Stimulated activated CD8-positive, alpha-beta memory T cell treated with anti-CD3 and anti-CD28 coated beads, Interleukin-15, amount 100 ng/mL, for 4 hours (primary cell): Measurements from ENCODE around the gene MACF1.

Experiments used
- DNase-seq, 2 donors: peaks; one replicate each; pipeline ENCODE4 v3.0.0-alpha.2; 2020; ENCODE audit warnings: low read depth in 2 of 2

MACF1 gene

GRCh38 chr1:39214714-39214997 is 10.2 kb downstream of the MACF1 start:
- no peak for DNase-seq

DNA sequence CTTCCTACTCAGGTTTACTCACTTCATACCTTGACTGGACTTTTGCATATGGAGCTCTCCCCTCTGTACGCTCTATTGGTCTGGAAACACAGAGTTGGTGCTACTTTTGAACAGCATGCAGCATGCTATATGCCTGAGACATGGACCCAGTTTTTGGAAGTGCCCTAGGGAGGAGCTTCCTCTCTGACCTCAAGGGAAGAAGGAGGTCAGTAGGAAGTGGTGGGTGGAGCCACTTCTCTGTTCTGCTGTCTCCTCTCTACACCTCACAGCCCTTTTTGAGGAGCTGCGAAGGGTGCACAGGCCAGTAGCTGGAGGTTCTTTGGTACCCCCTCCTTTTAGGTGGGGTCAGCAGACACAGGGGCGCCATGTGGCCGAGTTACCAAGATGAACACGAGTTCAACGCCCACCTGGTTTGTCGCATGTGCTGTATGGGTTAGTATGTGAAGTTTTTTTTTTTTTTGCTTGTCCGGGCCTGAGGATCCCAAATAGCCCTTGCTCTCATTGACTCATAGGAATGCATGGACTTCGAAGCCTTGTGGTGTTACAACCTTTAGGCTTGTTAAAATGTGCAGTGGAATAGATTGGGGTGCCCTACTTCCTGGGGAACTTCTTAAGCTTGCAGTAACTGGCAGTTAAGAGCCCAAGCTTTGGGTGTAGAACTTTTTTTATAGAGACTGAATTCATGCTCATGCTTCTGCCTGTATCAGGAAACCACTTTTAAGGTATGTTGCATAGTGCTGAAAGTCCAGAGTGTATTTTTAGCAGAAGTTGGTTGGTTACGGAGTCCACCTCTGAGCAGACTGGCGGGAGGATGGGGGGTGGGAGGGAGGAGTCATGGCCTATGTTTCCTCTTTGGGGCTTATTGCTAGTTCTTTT is 10.7 kb downstream of the MACF1 start:
- no peak for DNase-seq

DNA sequence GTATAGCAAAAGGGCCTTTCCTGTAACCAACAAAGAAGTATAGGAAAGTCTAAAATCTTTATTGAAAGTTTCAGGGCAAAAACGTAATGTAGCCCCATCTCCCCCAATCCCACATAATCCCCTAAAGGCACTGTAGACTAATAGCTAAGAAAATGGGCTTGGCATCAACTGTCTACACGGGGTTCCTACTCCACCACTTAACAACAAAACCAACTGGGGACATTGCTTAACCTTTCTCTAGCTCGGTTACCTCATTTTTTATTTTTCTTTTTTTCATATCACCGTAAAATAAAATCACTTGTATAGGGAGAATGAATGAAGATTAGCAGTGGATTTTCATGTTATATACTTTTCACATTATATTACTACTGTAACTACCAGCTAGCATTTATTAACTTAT is 12.3 kb downstream of the MACF1 start:
- no peak for DNase-seq

GRCh38 chr1:39220891-39221870 is 16.7 kb downstream of the MACF1 start:
- DNase-seq, result no peak

DNA sequence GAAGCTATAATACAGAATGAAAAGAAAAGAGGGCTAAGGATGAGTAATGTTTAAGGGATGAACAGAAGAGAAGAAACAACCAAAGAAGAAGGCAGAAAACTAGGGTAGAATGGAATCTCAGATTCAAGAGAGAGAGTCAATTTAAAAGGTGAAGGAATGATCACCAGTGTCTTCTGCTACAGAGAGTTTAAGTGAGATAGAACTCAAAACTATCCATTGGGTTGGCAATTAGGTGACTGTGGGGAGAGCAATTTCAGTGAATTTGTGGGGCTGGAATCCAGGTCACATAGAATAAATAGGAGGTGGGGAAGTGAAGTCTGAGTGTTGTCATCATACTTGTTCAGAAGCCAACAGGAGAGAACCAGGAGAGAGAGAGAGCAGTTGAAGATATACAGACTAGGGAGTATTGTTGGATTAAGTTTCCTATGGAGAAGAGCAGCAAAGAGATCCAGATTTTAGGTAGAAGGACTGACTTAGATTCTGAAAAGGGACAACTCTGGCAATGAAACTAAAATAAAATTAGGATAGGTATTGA is 19.9 kb downstream of the MACF1 start:
- no peak for DNase-seq

GRCh38 chr1:39226836-39227235 is 22.3 kb downstream of the MACF1 start:
- DNase-seq, result no peak

DNA sequence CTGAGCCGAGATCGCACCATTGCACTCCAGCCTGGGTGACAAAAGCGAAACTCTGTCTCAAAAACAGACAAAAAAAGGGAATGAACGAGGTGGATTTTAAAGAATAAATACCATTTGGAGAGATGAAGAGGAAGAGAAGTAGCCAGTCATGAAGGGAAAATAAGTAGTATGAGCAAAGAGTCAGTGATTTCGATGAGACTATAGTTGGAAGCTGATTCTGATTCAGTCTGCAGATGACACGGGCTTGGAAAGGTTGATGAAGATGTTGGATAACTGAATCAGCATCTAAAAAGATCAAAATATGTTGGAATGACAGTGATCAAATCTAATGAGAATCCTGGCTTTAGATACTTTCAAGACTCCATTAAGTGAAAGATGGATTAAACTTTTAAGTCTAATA is 23.8 kb downstream of the MACF1 start:
- no peak for DNase-seq

DNA sequence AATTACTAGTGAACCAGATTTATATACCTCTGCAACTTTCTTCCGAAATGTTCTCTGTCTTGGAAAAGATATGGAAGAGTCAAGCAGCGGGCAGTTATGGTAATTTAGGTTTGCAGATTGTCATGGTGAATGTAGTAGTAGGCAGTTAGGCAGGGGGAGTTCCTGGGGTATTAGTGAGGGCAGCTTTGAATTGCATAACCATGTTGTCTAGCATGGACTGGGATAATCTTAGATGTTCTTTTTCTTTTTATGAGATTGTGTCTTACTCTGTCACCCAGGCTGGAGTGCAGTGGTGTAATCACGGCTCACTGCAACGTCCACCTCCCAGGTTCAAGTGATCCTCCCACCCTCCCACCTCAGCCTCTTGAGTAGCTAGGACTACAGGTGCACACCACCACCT is 25.0 kb downstream of the MACF1 start:
- DNase-seq, result no peak

DNA sequence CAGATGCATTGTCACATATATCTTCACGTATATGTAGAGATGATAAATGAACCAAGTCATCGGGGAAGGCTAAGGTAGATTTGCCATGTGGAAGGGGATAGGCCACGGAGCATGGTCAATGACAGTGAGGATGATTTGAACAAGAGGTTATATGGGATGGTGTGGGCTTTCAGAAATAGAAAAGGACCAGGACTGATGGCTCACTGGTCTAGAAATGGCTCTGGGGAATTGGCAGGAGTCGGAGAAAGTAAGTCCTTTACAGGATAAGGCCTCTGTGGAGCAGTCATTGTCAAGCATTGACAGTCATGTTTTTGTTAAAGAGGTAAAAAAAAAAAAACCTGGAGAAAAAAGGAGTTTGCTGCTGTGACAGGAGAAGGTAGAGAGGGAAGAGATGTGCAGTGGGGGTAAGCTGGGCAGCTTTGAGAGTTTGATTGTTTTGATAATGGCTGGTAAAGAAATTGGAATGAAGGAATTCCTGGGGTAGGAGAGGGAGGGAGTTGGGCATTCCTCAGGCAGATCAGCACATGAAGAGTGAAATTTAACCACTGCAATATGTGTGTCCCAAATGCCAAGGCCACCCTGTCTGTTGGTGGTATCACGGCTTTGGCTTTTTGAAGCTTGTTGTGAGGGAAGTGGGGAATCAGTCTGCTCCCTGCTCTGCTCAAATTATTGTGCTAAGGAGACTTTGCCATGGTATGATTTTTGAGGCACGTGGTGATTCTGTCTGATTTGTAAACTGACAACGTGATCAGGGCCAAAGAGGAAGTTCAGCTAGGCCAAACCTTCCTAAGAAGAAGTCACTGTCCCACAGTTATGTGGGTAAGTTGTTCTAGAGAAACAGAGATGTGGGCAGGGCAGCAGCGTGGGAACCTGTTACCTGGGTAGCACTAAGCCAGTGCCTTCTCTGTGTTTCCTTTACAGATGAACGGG is 26.0 kb downstream of the MACF1 start:
- peak in 1 of 2 donors; percentile 19 for DNase-seq

- no peak for DNase-seq
Observed at GRCh38 chr1:39236971-39237370, 32.5 kb downstream of the MACF1 start.

GRCh38 chr1:39238476-39238875 is 34.0 kb downstream of the MACF1 start:
- DNase-seq, result no peak

- no peak for DNase-seq
Observed at GRCh38 chr1:39239968-39240367, 35.5 kb downstream of the MACF1 start.

- no peak for DNase-seq
Observed at GRCh38 chr1:39243302-39243701, 38.8 kb downstream of the MACF1 start.

- DNase-seq, result no peak
Observed at GRCh38 chr1:39250460-39251240, 46.2 kb downstream of the MACF1 start.

GRCh38 chr1:39255222-39255621 is 50.7 kb downstream of the MACF1 start:
- no peak for DNase-seq

DNA sequence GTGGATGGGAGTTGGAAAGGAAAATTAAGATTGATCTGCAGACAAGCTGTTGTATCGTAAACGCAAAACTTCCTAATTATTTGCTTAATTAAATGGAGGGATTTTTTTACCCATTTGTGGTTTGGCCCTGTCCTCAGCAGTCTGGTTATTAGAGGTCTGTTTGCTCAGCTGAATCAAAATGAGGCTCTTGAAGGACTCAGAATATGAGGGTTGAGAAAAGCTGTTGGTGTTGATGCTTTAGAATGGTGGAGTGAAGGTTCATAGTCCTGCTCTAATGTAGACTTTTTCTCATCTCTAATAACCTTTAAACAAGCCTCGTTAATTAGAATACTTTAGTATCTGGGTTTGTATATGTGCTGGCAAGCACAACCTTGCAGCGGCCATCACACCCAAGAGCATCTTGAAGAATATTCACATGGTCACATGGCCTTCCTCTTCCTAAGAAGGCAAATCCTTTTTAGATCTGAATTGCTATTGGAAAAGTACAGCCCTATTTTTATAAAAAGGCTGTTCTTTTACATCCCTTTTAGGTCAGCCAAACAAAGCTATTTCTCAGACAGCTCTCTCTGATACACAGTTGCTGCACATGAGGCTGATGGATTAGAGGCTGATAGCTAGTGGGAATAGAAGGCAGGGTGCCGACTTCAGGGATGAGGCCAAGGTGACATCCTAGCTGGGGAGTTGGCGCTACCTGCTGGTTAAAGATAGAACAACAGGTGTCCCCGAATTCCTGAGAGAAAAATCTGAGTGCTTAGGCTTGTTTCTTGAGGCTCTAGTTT is 53.8 kb downstream of the MACF1 start:
- peak; percentile 5 to 24 for DNase-seq

- no peak for DNase-seq
Observed at GRCh38 chr1:39258925-39259244, 54.4 kb downstream of the MACF1 start.

GRCh38 chr1:39261712-39262221 is 57.3 kb downstream of the MACF1 start:
- DNase-seq, result no peak

- DNase-seq, result no peak
Observed at GRCh38 chr1:39262802-39263201, 58.3 kb downstream of the MACF1 start.

DNA sequence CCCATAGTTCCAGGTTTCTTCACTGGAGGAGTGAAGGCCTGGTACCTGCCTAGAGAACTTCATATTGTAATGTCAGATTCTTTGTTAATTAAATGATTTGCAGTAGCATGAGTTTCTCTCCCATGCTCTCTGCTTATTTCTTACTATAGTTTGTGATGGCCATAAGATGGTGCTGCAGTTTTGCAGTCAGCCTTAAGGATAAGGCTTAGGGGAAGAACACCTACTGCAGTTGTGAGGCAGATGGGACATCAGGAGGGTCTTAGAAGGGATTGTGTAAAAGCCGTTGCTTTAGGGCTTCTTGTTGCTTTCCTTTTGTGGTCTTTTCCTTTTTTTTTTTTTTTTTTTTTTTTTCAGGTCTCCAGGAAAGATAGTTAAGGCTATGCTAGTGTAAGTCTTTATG is 61.8 kb downstream of the MACF1 start:
- no peak for DNase-seq
